Measurements from ENCODE around the gene ING5.

- TF ChIP-seq CTCF (conservative IDR thresholded peaks at IDR 0.05; ENCODE audit: low read depth, low read length) (peak; percentile 44; the same call in 1 of the 2 replicates), EZH2 (IDR thresholded peaks at IDR 0.05; ENCODE audit: low read length, unreplicated experiment) (no peak), EZH2phosphoT487 (IDR thresholded peaks at IDR 0.05; ENCODE audit: borderline replicate concordance, low read length) (no peak)
These were observed 765 bp upstream of the ING5 start for GRCh38 chr2:241701149-241701398.

All from PC-3 (cell line).